HepG2 (cell line): ENCODE measurements around the gene LYRM9. TPM values are rescaled to one million over a fixed set of nuclear protein-coding genes. Genes with fewer than 3 reads are reported as not detected.

Experiments
- ATAC-seq: fragments of 200-7000 bp; cut with Tn5 transposase; 3 replicates; pipeline ENCODE4 v1.9.1; 2020; ENCODE audit warnings: mild to moderate bottlenecking, moderate library complexity
- BruUV-seq: library from RNA; stranded (reverse); fragments of 400-500 nt; replicated peaks from 2 replicates; lab custom pipeline; 2021; lab: Mats Ljungman, UMichigan
- CTCF ChIA-PET: fragments of 300-600 bp; formaldehyde crosslinking; extraction: SDS; loops from one replicate; lab custom pipeline; 2021; ENCODE audit warnings: low total read pairs, inconsistent platforms, low intra/inter-chr PET ratio; lab: Yijun Ruan, JAX
- POLR2A ChIA-PET: fragments of 350-600 bp; sonication (Branson Sonifier 250); formaldehyde crosslinking; loops from one replicate; lab custom pipeline; 2020; ENCODE audit warnings: antibody characterized with exemption, inconsistent platforms; lab: Yijun Ruan, JAX
- DNase-seq: peaks from one replicate; pipeline ENCODE4 v3.0.0-alpha.2; 2015; ENCODE audit warnings: low spot score
- FAIRE-seq: peaks from 3 replicates; lab custom pipeline; 2011; peaks lifted over from hg19 to GRCh38; lab: Jason Lieb, UNC
- H2AFZ ChIP-seq: one replicate; pipeline ENCODE4 v1.6.1; 2011; ENCODE audit warnings: low read length, inconsistent platforms
- H3K27ac ChIP-seq: fragments of 300-600 bp; 3 replicates; pipeline ENCODE4 v1.8.0; 2011; ENCODE audit warnings: mixed run types, mild to moderate bottlenecking, mixed read lengths, low read length, inconsistent platforms; ENCODE audit not compliant: insufficient read depth; ENCODE audit errors: extremely low read length
- H3K27me3 ChIP-seq, 2 experiments: fragments of 200-600 bp in 1 of 2; 2 replicates in 1 of 2; 3 replicates in 1 of 2; pipeline versions ENCODE4 v1.6.0 to v1.8.0; 2011; ENCODE audit warnings: low read length in 2 of 2, mild to moderate bottlenecking in 2 of 2, moderate library complexity in 2 of 2, inconsistent platforms in 1 of 2; ENCODE audit not compliant: insufficient read depth in 2 of 2, control insufficient read depth in 1 of 2
- H3K36me3 ChIP-seq, 2 experiments: fragments of 200-600 bp in 1 of 2; replicated peaks in 1 of 2; 2 replicates in 1 of 2; 3 replicates in 1 of 2; pipeline versions ENCODE4 v1.5.1 to v1.8.0; 2011; ENCODE audit warnings: low read length in 2 of 2, inconsistent platforms in 1 of 2; ENCODE audit not compliant: insufficient read depth in 2 of 2, control insufficient read depth in 1 of 2
- H3K4me1 ChIP-seq: 2 replicates; pipeline ENCODE4 v1.5.1; 2012; ENCODE audit warnings: low read length, inconsistent platforms; ENCODE audit not compliant: insufficient read depth
- H3K4me2 ChIP-seq: 2 replicates; pipeline ENCODE4 v1.6.0; 2011; ENCODE audit warnings: low read depth, low read length, inconsistent platforms
- H3K4me3 ChIP-seq, 3 experiments: fragments of 200-600 bp in 1 of 3; sonication (generic), shearing (Covaris generic) in 1 of 3; replicated peaks in 1 of 3; 2 replicates each; pipeline ENCODE4 v1.5.1; 2011 to 2016; ENCODE audit warnings: low read length in 3 of 3, inconsistent platforms in 2 of 3, low read depth in 2 of 3, mild to moderate bottlenecking in 2 of 3, control low read depth in 1 of 3, mixed read lengths in 1 of 3; ENCODE audit not compliant: insufficient read depth in 1 of 3
- H3K79me2 ChIP-seq: one replicate; pipeline ENCODE4 v1.6.1; 2011; ENCODE audit warnings: low read length, inconsistent platforms; ENCODE audit not compliant: insufficient read depth
- H3K9ac ChIP-seq: 2 replicates; pipeline ENCODE4 v1.6.0; 2011; ENCODE audit warnings: mild to moderate bottlenecking, low read depth, low read length, inconsistent platforms; ENCODE audit not compliant: insufficient read depth
- H3K9me3 ChIP-seq: 2 replicates; pipeline ENCODE4 v1.5.1; 2012; ENCODE audit warnings: mild to moderate bottlenecking, low read length
- H4K20me1 ChIP-seq: 2 replicates; pipeline ENCODE4 v1.6.0; 2011; ENCODE audit warnings: inconsistent platforms, mild to moderate bottlenecking, low read length, moderate library complexity; ENCODE audit not compliant: insufficient read depth
- CBX1 ChIP-seq: IDR thresholded peaks from one replicate; pipeline ENCODE4 v1.6.1; 2016; ENCODE audit warnings: antibody characterized with exemption, low read depth
- IRX3 ChIP-seq: sonication (generic); formaldehyde crosslinking; IDR thresholded peaks from 2 replicates; pipeline ENCODE4 v1.8.1; 2023; ENCODE audit warnings: mild to moderate bottlenecking, low read depth, missing genetic modification reagents, borderline replicate concordance
- NFRKB ChIP-seq: fragments of 450-650 bp; IDR thresholded peaks from 2 replicates; pipeline ENCODE4 v1.6.1; 2017
- NR3C1 ChIP-seq: sonication (generic); formaldehyde crosslinking; IDR thresholded peaks from 2 replicates; pipeline ENCODE4 v1.4.0; 2020; ENCODE audit warnings: missing genetic modification reagents
- PPARG ChIP-seq: conservative IDR thresholded peaks from 2 replicates; pipeline ENCODE4 v1.6.1; 2016; ENCODE audit warnings: missing biosample characterization, missing genetic modification reagents
- REXO4 ChIP-seq: sonication (generic); formaldehyde crosslinking; IDR thresholded peaks from 2 replicates; pipeline ENCODE4 v1.8.0; 2022; ENCODE audit warnings: missing genetic modification reagents, mild to moderate bottlenecking, borderline replicate concordance
- TFDP2 ChIP-seq: sonication (generic); formaldehyde crosslinking; IDR thresholded peaks from 2 replicates; pipeline ENCODE4 v1.4.0; 2020; ENCODE audit warnings: missing genetic modification reagents
- ZNF570 ChIP-seq: sonication (generic); formaldehyde crosslinking; IDR thresholded peaks from 2 replicates; pipeline ENCODE4 v1.4.0; 2020; ENCODE audit warnings: mild to moderate bottlenecking, missing genetic modification reagents, borderline replicate concordance
- WGBS: methylation state at CpG from one replicate; pipeline ENCODE4 v1.1.6; 2017; ENCODE audit warnings: low lambda C conversion rate; 5-methylcytosine and 5-hydroxymethylcytosine counted together
- in situ Hi-C: cut with HindIII; loops from 2 replicates; pipeline ENCODE4 v1.10.0; 2017; ENCODE audit warnings: low pct_unique_long_range_greater_than_20kb; ENCODE audit not compliant: extremely low pct_ligation_motif_present
- intact Hi-C: fragments of 100-400 bp; cut with micrococcal nuclease; formaldehyde crosslinking; loops from one replicate; pipeline ENCODE4 v1.10.0; 2022; ENCODE audit not compliant: unreplicated experiment
- polyA plus RNA-seq, 8 experiments: library from polyadenylated mRNA; depleted of rRNA in 3 of 8; stranded (reverse) in 7 of 8; unstranded in 1 of 8; fragments of >200 nt; fragmentation: Illumina TruSeq in 4 of 8; extraction: Trizol in 4 of 8; gene quantifications; 2 replicates each; pipeline versions ENCODE4 v1.2.1 to v1.2.3, GENCODE V29; 2011 to 2016; ENCODE audit warnings: low read depth in 4 of 8, missing spikeins in 1 of 8, mixed read lengths in 1 of 8; ENCODE audit not compliant: insufficient read depth in 1 of 8
- total RNA-seq, 5 experiments: library from RNA; depleted of rRNA; stranded (reverse); fragments of >200 nt; fragmentation: Illumina TruSeq; extraction: Trizol; gene quantifications; 2 replicates each; pipeline ENCODE4 v1.2.3, GENCODE V29; 2016; ENCODE audit warnings: low read depth in 1 of 5

LYRM9 gene
- total and polyA plus RNA-seq, 2 of the 13 experiments (the other 11 are each of a cell fraction or from before 2014, with no cell fraction given): 0.24 to 0.66 TPM

GRCh38 chr17:27836651-27837050 is 56.5 kb downstream of the LYRM9 start:
- BruUV-seq: no TSS peak
- no peak for FAIRE-seq

GRCh38 chr17:27834571-27834970 is 58.6 kb downstream of the LYRM9 start:
- BruUV-seq: no TSS peak
- CTCF ChIA-PET: no interaction called here
- ATAC-seq (no peak), DNase-seq (no peak), FAIRE-seq (no peak)
- H3K4me2 ChIP-seq: no peak overlapping the region
- H3K36me3 ChIP-seq: no peaks in the 10 kb centered on the region
- no peak overlapping the region for H2AFZ ChIP-seq
- no peak overlapping the region for H3K9ac ChIP-seq
- no peak overlapping the region for H3K4me3 ChIP-seq
- no peaks in the 10 kb centered on the region; a peak in 1 of 5 replicates for H3K27me3 ChIP-seq
- intact Hi-C loops: no loop called here
- H4K20me1 ChIP-seq: no peaks in the 10 kb centered on the region
- H3K4me1 ChIP-seq: no peaks in the 10 kb centered on the region
- no peak overlapping the region for H3K27ac ChIP-seq
- POLR2A ChIA-PET: no interaction called here
- TF ChIP-seq TFDP2 (CRISPR knock-in tag): no peak
- TF ChIP-seq REXO4 (CRISPR knock-in tag): no peak
- no peak for TF ChIP-seq PPARG
- TF ChIP-seq IRX3 (CRISPR knock-in tag): no peak
- no peak for TF ChIP-seq ZNF570
- 27% methylated on average over 3 of the region's 3 CpGs for WGBS
- in situ Hi-C loops: no loop called here
- H3K9me3 ChIP-seq: no peaks in the 10 kb centered on the region
- no peaks in the 10 kb centered on the region for H3K79me2 ChIP-seq

More at GRCh38 chr17:27836651-27837050, 56.5 kb downstream of the LYRM9 start:
- ATAC-seq (no peak), DNase-seq (no peak)
- H3K4me1 ChIP-seq: no peaks in the 10 kb centered on the region
- intact Hi-C loops: no loop called here
- H3K36me3 ChIP-seq: no peaks in the 10 kb centered on the region
- no peaks in the 10 kb centered on the region for H3K79me2 ChIP-seq
- no peak overlapping the region for H3K27ac ChIP-seq
- H3K9me3 ChIP-seq: no peaks in the 10 kb centered on the region
- in situ Hi-C loops: no loop called here
- H4K20me1 ChIP-seq: no peaks in the 10 kb centered on the region
- no peak for TF ChIP-seq CBX1
- no peak for TF ChIP-seq NR3C1
- no peak for TF ChIP-seq NFRKB
- ChIA-PET POLR2A (no interaction called here), CTCF (no interaction called here)
- no peak overlapping the region for H2AFZ ChIP-seq
- no peak overlapping the region for H3K9ac ChIP-seq
- no peaks in the 10 kb centered on the region; a peak in 1 of 5 replicates for H3K27me3 ChIP-seq
- no peak overlapping the region for H3K4me3 ChIP-seq
- H3K4me2 ChIP-seq: no peak overlapping the region
